Measurements from ENCODE around the gene CARS1.

The CARS1 gene

DNA sequence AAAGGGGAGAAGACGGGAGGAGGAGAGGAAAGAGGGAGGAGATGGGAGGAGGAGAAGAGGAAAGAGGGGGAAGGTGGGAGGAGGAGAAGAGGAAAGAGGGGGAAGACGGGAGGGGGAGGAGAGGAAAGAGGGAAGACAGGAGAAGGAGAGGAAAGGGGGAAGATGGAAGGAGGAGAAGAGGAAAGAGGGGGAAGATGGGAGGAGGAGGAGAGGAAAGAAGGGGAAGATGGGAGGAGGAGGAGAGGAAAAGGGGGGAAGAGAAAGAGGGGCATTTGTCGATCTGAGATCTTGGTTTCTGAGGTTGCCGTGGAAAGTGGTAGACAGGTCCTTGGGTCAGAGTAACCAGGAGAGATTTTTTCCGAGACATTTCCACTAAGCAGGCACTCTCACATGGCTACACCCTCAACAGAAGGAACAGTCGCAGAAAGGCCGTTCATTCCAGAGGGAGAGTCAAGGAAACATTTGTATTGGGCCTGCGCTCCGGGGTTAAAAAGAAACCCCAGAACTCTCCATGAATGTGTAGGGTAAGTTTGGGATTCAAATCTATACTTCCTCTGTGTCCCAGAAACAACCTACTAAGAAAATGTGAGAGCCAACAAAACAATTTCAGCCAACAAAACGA, 39.8 kb upstream of the CARS1 start:
- TF ChIP-seq Cebpa-rat (IDR thresholded peaks at IDR 0.05): no peak
- H4K20me1 ChIP-seq: peaks cover 10% of the 10 kb centered on the region; the same call in 1 of the 2 replicates
- H3K9me3 ChIP-seq: no peaks in the 10 kb centered on the region
- H3K4me2 ChIP-seq: no peak overlapping the region
- no peak overlapping the region for H3K9ac ChIP-seq
- no peak overlapping the region for H3K4me3 ChIP-seq
- peaks cover 22% of the 10 kb centered on the region for H3K4me1 ChIP-seq
- no peaks in the 10 kb centered on the region for H3K27me3 ChIP-seq
- H3K27ac ChIP-seq: no peak overlapping the region
- peaks cover 66% of the 10 kb centered on the region for H3K36me3 ChIP-seq

DNA sequence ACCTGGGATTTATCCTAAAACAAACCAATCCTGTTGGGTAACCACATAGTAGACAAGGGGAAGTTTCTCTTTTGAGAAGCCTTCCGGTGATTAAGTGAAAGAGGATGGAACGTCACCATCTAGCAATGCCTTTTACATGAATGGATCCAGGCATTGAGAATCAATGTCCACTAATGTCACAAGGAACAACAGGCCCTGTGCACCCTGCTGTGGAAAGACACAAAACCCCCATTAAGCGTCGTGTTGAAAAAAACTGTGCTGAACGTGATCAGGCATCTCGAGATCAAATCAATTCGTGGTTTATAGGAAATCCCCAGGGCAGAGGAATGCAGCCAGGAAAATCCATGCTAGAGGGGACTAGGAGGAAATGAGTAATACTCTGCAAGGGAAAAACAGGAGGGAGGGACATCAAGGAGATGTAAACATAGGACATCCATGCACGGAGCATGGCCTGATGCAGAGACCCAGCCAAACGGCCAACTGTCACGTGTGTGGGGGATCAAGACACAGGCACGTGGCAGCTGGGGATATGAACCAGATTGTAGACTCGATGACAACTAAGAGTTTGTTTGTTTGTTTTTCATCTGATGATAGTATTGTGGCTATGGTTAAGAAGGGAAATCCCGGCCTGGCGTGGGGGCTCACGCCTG, 38.6 kb upstream of the CARS1 start:
- no peak overlapping the region for H3K4me2 ChIP-seq
- no peak overlapping the region for H3K9ac ChIP-seq
- H3K36me3 ChIP-seq: peaks cover 67% of the 10 kb centered on the region
- no peaks in the 10 kb centered on the region for H3K27me3 ChIP-seq
- H3K9me3 ChIP-seq: no peaks in the 10 kb centered on the region
- peaks cover 11% of the 10 kb centered on the region for H3K4me1 ChIP-seq
- no peak overlapping the region for H3K27ac ChIP-seq
- no peak for TF ChIP-seq Cebpa-rat (IDR thresholded peaks at IDR 0.05)
- peaks cover 14% of the 10 kb centered on the region; the same call in 1 of the 2 replicates for H4K20me1 ChIP-seq
- H3K4me3 ChIP-seq: no peak overlapping the region

DNA sequence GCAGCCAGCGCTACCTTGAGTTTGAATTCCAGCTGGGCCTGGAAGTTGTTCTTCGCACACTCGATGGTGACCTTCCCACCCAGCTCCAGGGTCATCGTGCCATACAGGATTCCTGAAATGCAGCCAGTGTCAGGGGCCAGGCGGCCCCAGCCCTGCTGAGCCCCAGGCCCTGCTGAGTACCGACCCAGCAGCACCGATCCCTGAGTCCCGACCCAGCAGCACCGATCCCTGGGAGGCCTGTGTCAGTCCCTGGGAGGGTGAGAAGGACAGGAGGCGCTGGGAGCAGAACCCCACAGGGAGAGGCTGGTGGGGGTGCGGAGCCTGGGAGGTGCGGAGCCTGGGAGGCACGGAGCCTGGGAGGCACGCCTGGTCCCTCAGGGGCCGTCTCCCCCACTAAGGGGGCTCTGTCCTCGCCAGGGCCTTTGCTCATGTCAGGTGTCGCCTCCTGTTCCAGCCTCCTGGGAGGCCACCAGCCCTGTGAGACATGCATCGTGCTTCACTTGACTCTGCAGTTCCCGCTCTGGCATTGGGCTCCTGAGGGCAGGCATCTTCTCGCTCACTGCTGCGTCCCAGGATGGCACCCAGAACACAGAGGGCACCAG, 37.1 kb upstream of the CARS1 start:
- TF ChIP-seq Cebpa-rat (IDR thresholded peaks at IDR 0.05): no peak
- Histone ChIP-seq H3K4me3 (no peak overlapping the region), H3K4me2 (no peak overlapping the region), H3K4me1 (peaks cover 3% of the 10 kb centered on the region), H3K36me3 (peaks cover 69% of the 10 kb centered on the region), H3K9ac (no peak overlapping the region), H3K27ac (no peak overlapping the region), H4K20me1 (peaks cover 14% of the 10 kb centered on the region; the same call in 1 of the 2 replicates), H3K9me3 (no peaks in the 10 kb centered on the region), H3K27me3 (no peaks in the 10 kb centered on the region)

DNA sequence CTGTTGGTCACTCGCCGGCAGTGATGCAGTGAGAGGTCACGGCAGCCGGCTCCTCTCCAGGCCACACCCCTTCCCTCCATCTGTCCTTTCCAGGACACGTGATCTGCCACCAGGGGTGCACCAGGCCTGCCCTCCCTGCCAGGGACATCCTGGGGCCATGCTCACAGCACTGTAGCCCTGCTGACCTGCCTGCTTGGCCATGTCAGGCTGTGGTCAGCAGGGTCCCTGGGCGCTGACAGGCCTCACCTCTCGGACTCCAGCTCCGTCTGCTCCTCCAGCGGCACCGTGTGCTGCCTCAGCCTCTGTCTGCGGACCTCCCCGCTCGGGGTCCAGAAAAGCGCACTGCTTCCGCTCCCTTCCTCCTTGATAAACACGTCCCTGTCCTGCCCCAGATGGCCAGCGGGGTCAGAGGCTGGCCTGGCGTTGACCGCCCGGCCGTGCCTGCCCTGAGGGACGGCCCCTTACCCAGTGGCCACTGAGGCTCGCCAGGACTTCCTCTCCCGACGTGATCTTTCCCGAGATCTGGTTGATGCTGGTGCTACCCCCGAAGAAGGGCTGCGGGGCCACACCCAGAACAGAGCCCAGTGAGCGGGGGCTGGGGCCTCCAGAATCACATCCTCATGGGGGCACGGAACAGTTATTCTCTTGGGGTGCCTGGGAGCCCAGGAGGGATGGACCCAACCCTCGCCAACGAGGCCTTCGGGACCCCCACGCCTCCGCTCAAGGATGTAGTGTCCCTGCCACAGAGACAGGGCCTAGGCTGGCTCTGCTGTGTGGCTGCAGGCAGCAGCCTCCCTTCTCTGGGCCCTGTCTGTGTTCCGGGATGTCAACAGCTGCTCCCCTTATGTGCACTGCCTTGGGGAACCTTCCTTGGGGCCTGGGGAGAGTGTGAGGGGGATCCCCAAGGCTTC, 36.3 kb upstream of the CARS1 start:
- no peak overlapping the region for H3K4me2 ChIP-seq
- TF ChIP-seq Cebpa-rat (IDR thresholded peaks at IDR 0.05): no peak
- H4K20me1 ChIP-seq: peaks cover 17% of the 10 kb centered on the region; the same call in 1 of the 2 replicates
- peaks cover 3% of the 10 kb centered on the region; the same call in 1 of the 2 replicates for H3K4me1 ChIP-seq
- H3K27me3 ChIP-seq: no peaks in the 10 kb centered on the region
- no peak overlapping the region for H3K9ac ChIP-seq
- H3K4me3 ChIP-seq: no peak overlapping the region
- peaks cover 69% of the 10 kb centered on the region for H3K36me3 ChIP-seq
- no peak overlapping the region for H3K27ac ChIP-seq
- no peaks in the 10 kb centered on the region for H3K9me3 ChIP-seq

DNA sequence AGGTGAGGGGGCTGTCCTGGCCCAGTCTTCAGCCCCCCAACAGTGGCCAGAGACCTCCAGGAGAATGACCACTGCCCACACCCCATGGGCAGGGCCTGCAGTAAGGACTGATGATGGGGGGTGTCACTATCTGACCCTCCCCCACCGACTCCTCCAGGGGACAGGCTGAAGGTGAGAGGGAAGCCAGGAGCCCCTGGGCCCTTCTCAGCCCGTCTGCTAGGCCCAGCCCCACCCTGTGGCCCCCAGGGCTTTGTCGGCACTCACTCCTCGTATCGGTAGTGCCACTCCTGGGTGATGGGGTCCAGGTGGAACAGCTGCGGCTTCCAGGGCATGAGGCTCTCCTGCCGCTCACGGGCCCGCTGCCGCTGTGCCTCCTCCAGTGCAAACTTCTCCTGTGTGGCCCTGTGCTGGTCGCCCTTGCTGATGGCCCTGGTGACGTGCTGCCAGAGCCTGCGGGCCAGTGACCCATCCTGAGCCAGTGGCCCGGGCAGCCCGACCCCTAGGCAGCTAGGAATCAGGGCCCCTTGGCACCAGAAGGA, 35.4 kb upstream of the CARS1 start:
- peaks cover 69% of the 10 kb centered on the region for H3K36me3 ChIP-seq
- peaks cover 24% of the 10 kb centered on the region; the same call in 1 of the 2 replicates for H4K20me1 ChIP-seq
- H3K9me3 ChIP-seq: no peaks in the 10 kb centered on the region
- no peak overlapping the region for H3K4me2 ChIP-seq
- H3K27me3 ChIP-seq: no peaks in the 10 kb centered on the region
- H3K27ac ChIP-seq: no peak overlapping the region
- no peak overlapping the region for H3K9ac ChIP-seq
- H3K4me3 ChIP-seq: no peak overlapping the region
- TF ChIP-seq Cebpa-rat (IDR thresholded peaks at IDR 0.05): no peak
- H3K4me1 ChIP-seq: peaks cover 11% of the 10 kb centered on the region

DNA sequence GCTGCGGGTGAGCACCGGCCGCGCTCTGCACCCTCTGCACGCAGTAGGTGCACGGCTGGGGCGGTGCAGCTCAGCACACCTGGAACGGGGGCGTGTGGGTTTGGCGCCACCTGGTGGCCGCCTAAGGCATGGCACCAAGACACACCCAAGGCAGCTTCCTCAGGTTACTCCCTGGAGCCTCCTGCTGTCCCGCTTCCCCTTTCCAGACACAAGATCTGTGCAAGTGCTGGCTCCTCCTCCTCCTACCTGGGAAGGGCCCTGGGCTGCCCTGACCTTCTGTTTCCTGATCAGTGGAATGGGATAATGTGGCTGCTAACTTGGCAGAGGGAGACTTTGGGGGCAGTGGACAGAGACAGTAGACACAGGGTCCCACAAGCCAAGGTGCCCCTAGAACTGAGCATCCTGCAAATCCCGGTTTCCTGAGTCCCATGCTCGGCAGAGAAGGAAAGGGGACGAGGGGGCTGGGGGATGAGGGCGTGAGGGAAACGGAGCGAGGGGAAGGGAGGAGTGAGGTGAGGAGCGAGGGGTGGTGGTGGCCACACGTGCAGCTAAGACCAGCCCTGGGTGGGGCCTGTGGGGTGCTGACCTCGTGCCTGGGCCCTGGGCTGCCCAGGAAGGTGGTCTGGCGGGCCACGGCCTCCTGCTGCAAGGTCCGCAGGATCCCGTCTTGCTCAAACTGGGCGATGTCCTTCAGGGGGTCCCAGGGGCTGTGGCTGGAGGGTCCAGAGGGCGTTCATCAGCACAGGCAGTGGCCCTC, 34.8 kb upstream of the CARS1 start:
- Histone ChIP-seq H3K9ac (no peak overlapping the region), H3K4me3 (no peak overlapping the region), H3K27ac (no peak overlapping the region), H3K4me2 (no peak overlapping the region), H4K20me1 (peaks cover 24% of the 10 kb centered on the region; the same call in 1 of the 2 replicates), H3K9me3 (no peaks in the 10 kb centered on the region), H3K27me3 (no peaks in the 10 kb centered on the region), H3K36me3 (peaks cover 69% of the 10 kb centered on the region), H3K4me1 (peaks cover 11% of the 10 kb centered on the region)
- TF ChIP-seq Cebpa-rat (IDR thresholded peaks at IDR 0.05): no peak

DNA sequence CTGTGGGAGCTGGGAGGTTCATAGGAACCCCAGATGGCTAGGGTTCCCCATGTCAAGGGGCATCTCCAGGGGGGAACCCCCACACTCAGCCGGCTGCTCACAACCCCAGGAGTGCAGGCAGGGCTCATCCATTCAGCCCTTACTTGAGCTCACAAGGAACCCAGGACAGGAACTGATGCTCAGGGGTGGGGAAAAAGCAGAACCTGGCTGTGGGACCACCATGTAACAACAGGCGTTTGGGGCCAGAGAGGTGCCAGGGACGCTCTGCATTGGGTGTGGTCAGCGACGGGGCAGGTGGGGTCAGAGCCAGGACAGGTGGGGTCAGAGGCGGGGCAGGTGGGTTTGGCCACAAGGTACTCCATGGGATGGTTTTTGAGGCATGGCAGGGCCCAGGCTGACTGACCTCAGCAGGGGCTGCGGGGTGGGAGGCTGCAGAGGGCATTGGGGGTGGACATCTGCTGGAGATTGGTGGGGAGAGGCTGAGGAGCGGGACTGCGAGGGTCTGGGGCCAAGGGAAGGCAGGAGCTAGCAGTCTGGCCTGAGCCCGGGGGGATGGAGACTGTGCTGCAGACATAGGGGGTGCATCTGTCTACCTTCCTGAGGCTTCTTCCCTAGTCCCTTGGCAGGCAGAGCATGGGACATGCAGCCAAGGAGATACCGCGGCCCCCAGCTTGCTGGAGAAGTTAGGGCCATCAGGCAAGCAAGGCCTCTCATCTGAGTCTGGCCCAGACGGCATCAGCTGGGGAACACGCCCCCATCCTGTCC, 34.0 kb upstream of the CARS1 start:
- Histone ChIP-seq H3K9ac (no peak overlapping the region), H3K27ac (no peak overlapping the region), H3K36me3 (peaks cover 66% of the 10 kb centered on the region), H3K27me3 (no peaks in the 10 kb centered on the region), H3K9me3 (no peaks in the 10 kb centered on the region), H3K4me1 (peaks cover 11% of the 10 kb centered on the region), H3K4me2 (no peak overlapping the region), H4K20me1 (peaks cover 24% of the 10 kb centered on the region; the same call in 1 of the 2 replicates), H3K4me3 (no peak overlapping the region)
- no peak for TF ChIP-seq Cebpa-rat (IDR thresholded peaks at IDR 0.05)

DNA sequence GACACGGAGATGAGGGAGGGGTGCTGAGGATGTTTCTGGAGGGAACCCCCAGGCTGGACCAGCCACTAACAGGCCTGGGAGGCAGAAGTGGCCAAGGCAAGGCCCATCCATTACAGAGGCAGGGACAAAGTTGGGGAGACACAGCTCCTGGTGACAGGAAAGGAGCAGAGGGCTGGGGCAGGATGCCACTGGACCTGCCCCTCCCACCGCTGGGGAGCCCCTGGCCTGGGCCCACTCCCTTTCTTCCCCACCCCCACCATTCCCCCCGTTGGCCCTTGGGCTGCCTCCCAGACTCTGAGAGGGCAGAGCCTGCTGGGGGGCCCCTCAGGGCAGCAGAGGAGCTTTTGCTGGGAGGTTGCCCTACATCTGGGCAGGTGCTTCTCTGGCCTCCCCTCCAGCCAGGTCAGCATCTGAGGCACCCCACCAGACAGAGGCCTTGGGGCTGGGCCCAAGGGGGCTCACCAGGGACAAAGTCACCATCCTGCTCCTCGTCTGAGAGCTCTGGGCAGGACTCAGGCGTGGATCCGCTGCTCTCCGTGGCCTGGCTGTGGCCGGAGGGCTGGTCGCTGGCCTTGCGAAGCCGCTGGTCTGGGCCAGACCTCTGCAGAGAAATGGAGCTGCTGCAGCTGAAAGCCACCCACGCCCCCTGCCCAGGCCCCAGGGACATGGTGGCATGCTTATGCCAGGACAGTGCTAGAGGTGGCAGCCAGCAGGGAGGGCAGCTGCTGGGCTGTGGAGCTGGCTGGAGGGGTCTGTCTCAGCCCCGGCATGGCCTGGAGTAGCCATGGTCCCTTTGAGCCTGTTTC, 33.1 kb upstream of the CARS1 start:
- no peak overlapping the region for H3K27ac ChIP-seq
- H3K36me3 ChIP-seq: peaks cover 56% of the 10 kb centered on the region
- no peak for TF ChIP-seq Cebpa-rat (IDR thresholded peaks at IDR 0.05)
- peaks cover 11% of the 10 kb centered on the region for H3K4me1 ChIP-seq
- no peak overlapping the region for H3K4me2 ChIP-seq
- H3K27me3 ChIP-seq: no peaks in the 10 kb centered on the region
- no peak overlapping the region for H3K4me3 ChIP-seq
- no peak overlapping the region for H3K9ac ChIP-seq
- no peaks in the 10 kb centered on the region for H3K9me3 ChIP-seq
- peaks cover 24% of the 10 kb centered on the region; the same call in 1 of the 2 replicates for H4K20me1 ChIP-seq

Measured in BLaER1 (cell line).